Fibroblast of lung (primary cell): ENCODE results near the gene FGF1. TPM values are rescaled to one million over a fixed set of nuclear protein-coding genes. Genes with fewer than 3 reads are reported as not detected.

Experiments
- DNase-seq, 2 donors: peaks; one replicate each; pipeline versions ENCODE4 v3.0.0 to v3.0.0-alpha.2; 2010; ENCODE audit warnings: low read depth in 2 of 2
- H2AFZ ChIP-seq: 2 replicates; pipeline ENCODE4 v1.5.1; 2012; ENCODE audit warnings: low read length, control low read depth, inconsistent platforms
- H3K27ac ChIP-seq: 2 replicates; pipeline ENCODE4 v1.5.1; 2011; ENCODE audit warnings: low read length, control low read depth; ENCODE audit not compliant: insufficient read depth
- H3K27me3 ChIP-seq: 2 replicates; pipeline ENCODE4 v1.5.1; 2011; ENCODE audit warnings: mild to moderate bottlenecking, low read length; ENCODE audit not compliant: control insufficient read depth, insufficient read depth
- H3K36me3 ChIP-seq: 2 replicates; pipeline ENCODE4 v1.5.1; 2011; ENCODE audit warnings: low read length; ENCODE audit not compliant: control insufficient read depth, insufficient read depth
- H3K4me1 ChIP-seq: 2 replicates; pipeline ENCODE4 v1.5.1; 2011; ENCODE audit warnings: low read length; ENCODE audit not compliant: control insufficient read depth, insufficient read depth; ENCODE audit errors: extremely low read depth
- H3K4me2 ChIP-seq: 2 replicates; pipeline ENCODE4 v1.5.1; 2011; ENCODE audit warnings: low read length, control low read depth; ENCODE audit not compliant: insufficient read depth; ENCODE audit errors: extremely low read depth
- H3K4me3 ChIP-seq, 4 experiments: fragments of 200-600 bp in 1 of 4; sonication (generic) in 1 of 4; replicated peaks in 1 of 4; 2 replicates each; pipeline ENCODE4 v1.5.1; 2011 to 2016; ENCODE audit warnings: low read length in 4 of 4, low read depth in 3 of 4, mild to moderate bottlenecking in 3 of 4, control low read depth in 2 of 4, inconsistent platforms in 1 of 4, mixed read lengths in 1 of 4; ENCODE audit not compliant: insufficient read depth in 1 of 4; ENCODE audit errors: control extremely low read depth in 1 of 4
- H3K79me2 ChIP-seq: 2 replicates; pipeline ENCODE4 v1.5.1; 2012; ENCODE audit warnings: mild to moderate bottlenecking, low read length, inconsistent platforms; ENCODE audit not compliant: control insufficient read depth, insufficient read depth
- H3K9ac ChIP-seq: 2 replicates; pipeline ENCODE4 v1.5.1; 2011; ENCODE audit warnings: mild to moderate bottlenecking, low read length, control low read depth; ENCODE audit not compliant: insufficient read depth
- H3K9me3 ChIP-seq: 2 replicates; pipeline ENCODE4 v1.5.1; 2012; ENCODE audit warnings: low read depth, low read length; ENCODE audit not compliant: control insufficient read depth, insufficient read depth
- H4K20me1 ChIP-seq: 2 replicates; pipeline ENCODE4 v1.5.1; 2011; ENCODE audit warnings: low read length; ENCODE audit not compliant: control insufficient read depth, insufficient read depth; ENCODE audit errors: extremely low read depth
- CTCF ChIP-seq, 2 donors: IDR thresholded peaks in 1 of 2; conservative IDR thresholded peaks in 1 of 2; 1 replicate in 1 of 2; 2 replicates in 1 of 2; pipeline ENCODE4 v1.5.1; 2011 to 2012; ENCODE audit warnings: low read length in 2 of 2, control low read depth in 1 of 2, inconsistent platforms in 1 of 2, low read depth in 1 of 2, mild to moderate bottlenecking in 1 of 2
- EZH2 ChIP-seq: IDR thresholded peaks from 2 replicates; pipeline ENCODE4 v1.5.1; 2012; ENCODE audit warnings: low read length, control low read depth, mild to moderate bottlenecking; ENCODE audit errors: missing control alignments
- polyA plus RNA-seq, 2 donors: library from polyadenylated mRNA; depleted of rRNA in 1 of 2; stranded (reverse) in 1 of 2; unstranded in 1 of 2; fragments of >200 nt; gene quantifications; 2 replicates each; pipeline ENCODE4 v1.2.1, GENCODE V29; 2011 to 2012; ENCODE audit warnings: missing spikeins in 1 of 2
- total RNA-seq: library from RNA; depleted of rRNA; stranded (reverse); fragments of >200 nt; gene quantifications from 2 replicates; pipeline ENCODE4 v1.2.1, GENCODE V29; 2014

Gene FGF1
- total and polyA plus RNA-seq, 2 donors (not counting 1 experiment from before 2014, with no cell fraction given) = 3.5 to 17.7 TPM

GRCh38 chr5:142627383-142628217 lies 58.3 kb downstream of the FGF1 start:
- no peak overlapping the region for H3K27ac ChIP-seq
- no peaks in the 10 kb centered on the region for H3K9me3 ChIP-seq
- no peak overlapping the region for H3K9ac ChIP-seq
- no peaks in the 10 kb centered on the region for H3K79me2 ChIP-seq
- H3K27me3 ChIP-seq = no peaks in the 10 kb centered on the region
- H3K4me3 ChIP-seq = no peak overlapping the region
- H2AFZ ChIP-seq = no peak overlapping the region
- TF ChIP-seq EZH2 = no peak
- TF ChIP-seq CTCF (conservative IDR thresholded peaks at IDR 0.05 in 1 of 2, IDR thresholded peaks at IDR 0.05 in 1 of 2; ENCODE audit: low read depth in 1 of 2, low read length in 2 of 2) = no peak
- DNase-seq = no peak
- no peak overlapping the region for H3K4me2 ChIP-seq
- no peaks in the 10 kb centered on the region for H3K36me3 ChIP-seq
- H3K4me1 ChIP-seq = peaks cover 8% of the 10 kb centered on the region
- no peaks in the 10 kb centered on the region for H4K20me1 ChIP-seq

GRCh38 chr5:142626786-142627185 lies 59.1 kb downstream of the FGF1 start:
- no peak for DNase-seq

GRCh38 chr5:142626099-142626498 lies 59.8 kb downstream of the FGF1 start:
- H4K20me1 ChIP-seq = no peaks in the 10 kb centered on the region
- no peaks in the 10 kb centered on the region for H3K79me2 ChIP-seq
- H3K4me3 ChIP-seq = no peak overlapping the region
- H3K27ac ChIP-seq = no peak overlapping the region
- H3K27me3 ChIP-seq = no peaks in the 10 kb centered on the region
- no peak overlapping the region for H3K9ac ChIP-seq
- TF ChIP-seq CTCF (conservative IDR thresholded peaks at IDR 0.05 in 1 of 2, IDR thresholded peaks at IDR 0.05 in 1 of 2; ENCODE audit: low read depth in 1 of 2, low read length in 2 of 2) (no peak), EZH2 (no peak)
- H2AFZ ChIP-seq = no peak overlapping the region
- DNase-seq = no peak
- H3K4me1 ChIP-seq = peaks cover 16% of the 10 kb centered on the region
- H3K9me3 ChIP-seq = no peaks in the 10 kb centered on the region
- H3K36me3 ChIP-seq = no peaks in the 10 kb centered on the region
- H3K4me2 ChIP-seq = no peak overlapping the region

More at GRCh38 chr5:142626786-142627185, 59.1 kb downstream of the FGF1 start:
- Histone ChIP-seq H3K79me2 (no peaks in the 10 kb centered on the region), H3K27ac (no peak overlapping the region), H2AFZ (no peak overlapping the region), H3K9me3 (no peaks in the 10 kb centered on the region), H3K4me2 (no peak overlapping the region), H3K27me3 (no peaks in the 10 kb centered on the region), H3K9ac (no peak overlapping the region), H4K20me1 (no peaks in the 10 kb centered on the region), H3K4me1 (peaks cover 11% of the 10 kb centered on the region), H3K36me3 (no peaks in the 10 kb centered on the region), H3K4me3 (no peak overlapping the region)
- no peak for TF ChIP-seq CTCF (conservative IDR thresholded peaks at IDR 0.05 in 1 of 2, IDR thresholded peaks at IDR 0.05 in 1 of 2; ENCODE audit: low read depth in 1 of 2, low read length in 2 of 2)
- no peak for TF ChIP-seq EZH2
